HG02610 (cell line): Measurements from ENCODE around the gene ARHGEF26.
A peak's percentile ranks its signal among the peaks of the same experiment; 100 is the strongest.

Experiments
- ATAC-seq: cut with Tn5 transposase; IDR thresholded peaks from one replicate; pipeline ENCODE4 v1.9.1; 2021; ENCODE audit warnings: mild to moderate bottlenecking, moderate library complexity; ENCODE audit not compliant: unreplicated experiment

ARHGEF26 gene

GRCh38 chr3:154112146-154112852 is 8.9 kb upstream of the ARHGEF26 start:
- no peak for ATAC-seq

GRCh38 chr3:154113609-154114008 is 7.6 kb upstream of the ARHGEF26 start:
- ATAC-seq: no peak

GRCh38 chr3:154115332-154115731 is 5.9 kb upstream of the ARHGEF26 start:
- ATAC-seq: no peak

GRCh38 chr3:154119951-154120350 is 1.2 kb upstream of the ARHGEF26 start:
- ATAC-seq: no peak

GRCh38 chr3:154121701-154122551 is 736 bp downstream of the ARHGEF26 start:
- peak; percentile 38 for ATAC-seq

- no peak for ATAC-seq
Measured at GRCh38 chr3:154122552-154122911, 1.3 kb downstream of the ARHGEF26 start.

- no peak for ATAC-seq
Measured at GRCh38 chr3:154122912-154123559, 1.8 kb downstream of the ARHGEF26 start.

- no peak for ATAC-seq
Measured at GRCh38 chr3:154123906-154124305, 2.7 kb downstream of the ARHGEF26 start.

GRCh38 chr3:154125378-154126030 is 4.3 kb downstream of the ARHGEF26 start:
- no peak for ATAC-seq

GRCh38 chr3:154126651-154127050 is 5.5 kb downstream of the ARHGEF26 start:
- no peak for ATAC-seq

- no peak for ATAC-seq
Measured at GRCh38 chr3:154129625-154130024, 8.4 kb downstream of the ARHGEF26 start.

- no peak for ATAC-seq
Measured at GRCh38 chr3:154130540-154130939, 9.3 kb downstream of the ARHGEF26 start.

GRCh38 chr3:154131830-154132229 is 10.6 kb downstream of the ARHGEF26 start:
- no peak for ATAC-seq

GRCh38 chr3:154132777-154133375 is 11.7 kb downstream of the ARHGEF26 start:
- peak; percentile 93 for ATAC-seq

- no peak for ATAC-seq
Measured at GRCh38 chr3:154135511-154136173, 14.5 kb downstream of the ARHGEF26 start.

- no peak for ATAC-seq
Measured at GRCh38 chr3:154137036-154137435, 15.8 kb downstream of the ARHGEF26 start.

- ATAC-seq: no peak
Measured at GRCh38 chr3:154139996-154140436, 18.8 kb downstream of the ARHGEF26 start.

GRCh38 chr3:154142608-154143007 is 21.4 kb downstream of the ARHGEF26 start:
- ATAC-seq: no peak

GRCh38 chr3:154143873-154144272 is 22.7 kb downstream of the ARHGEF26 start:
- no peak for ATAC-seq

GRCh38 chr3:154144825-154145465 is 23.8 kb downstream of the ARHGEF26 start:
- ATAC-seq: no peak
